ENCODE measurements around the gene BNIP2. TPM values are rescaled to one million over a fixed set of nuclear protein-coding genes. Genes with fewer than 3 reads are reported as not detected.

The BNIP2 gene
- total and polyA plus RNA-seq, 4 donors = 33.6 to 96.6 (median 68.7) TPM

DNA sequence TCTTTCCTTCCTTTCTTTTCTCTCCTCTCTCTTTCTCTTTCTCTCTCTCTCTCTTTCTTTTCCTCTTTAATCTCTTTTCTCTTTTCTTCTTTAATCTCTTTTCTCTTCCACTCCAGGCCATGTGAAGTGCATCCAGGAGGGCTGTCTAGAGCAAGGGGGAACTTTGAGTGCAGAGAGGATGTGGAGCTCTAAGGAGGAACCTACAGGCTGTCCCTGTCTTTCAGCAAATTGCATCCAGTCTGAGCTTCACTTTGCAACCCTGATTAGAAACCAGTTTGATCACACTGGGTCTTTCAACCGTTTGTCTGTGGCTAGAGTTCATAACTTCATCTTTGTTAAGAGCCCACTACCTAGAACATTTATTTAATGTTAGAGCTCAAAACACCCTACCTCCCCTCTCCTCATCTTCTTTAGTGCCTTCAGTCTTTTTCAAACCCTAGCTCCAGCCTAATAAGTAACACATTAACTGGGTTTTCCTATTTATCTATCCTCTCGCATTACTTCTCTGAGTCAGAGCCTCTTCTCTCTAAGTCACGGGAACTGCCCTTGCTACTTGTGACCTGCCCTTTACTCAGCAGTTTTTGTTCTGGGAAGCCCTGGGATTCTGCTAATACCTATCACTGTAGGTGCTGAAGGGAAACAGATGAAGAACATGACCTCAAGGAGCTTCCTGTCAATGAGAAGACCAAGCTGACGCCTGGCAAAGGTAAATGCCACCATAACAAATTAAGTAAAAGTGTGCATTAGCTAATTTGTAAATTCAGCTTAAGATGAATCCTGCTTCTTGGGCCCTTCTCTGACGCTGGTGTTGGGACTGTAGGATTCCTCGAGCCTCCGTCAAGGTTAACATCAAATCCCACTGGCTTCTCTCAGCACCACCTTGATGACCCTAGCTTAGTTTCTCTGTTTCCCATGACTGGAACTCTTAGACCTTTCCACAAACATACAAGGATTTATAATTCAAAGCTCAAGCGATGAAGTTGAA lies 77.6 kb downstream of the BNIP2 start, which contains the start of gene GCNT3:
Gene GCNT3 (plus strand): TSS at position 508 of the 985 bp plus-strand sequence. CDS start 6,456 bp downstream, outside the sequence.
- 70 to 83% methylated on average over 8 of the region's 8 CpGs for WGBS, 2 donors
- no peak within 1 kb of the TSS for H3K27ac ChIP-seq (ENCODE audit: low read depth in 1 of 2, low read length in 1 of 2)
- TF ChIP-seq, protein P1, sequence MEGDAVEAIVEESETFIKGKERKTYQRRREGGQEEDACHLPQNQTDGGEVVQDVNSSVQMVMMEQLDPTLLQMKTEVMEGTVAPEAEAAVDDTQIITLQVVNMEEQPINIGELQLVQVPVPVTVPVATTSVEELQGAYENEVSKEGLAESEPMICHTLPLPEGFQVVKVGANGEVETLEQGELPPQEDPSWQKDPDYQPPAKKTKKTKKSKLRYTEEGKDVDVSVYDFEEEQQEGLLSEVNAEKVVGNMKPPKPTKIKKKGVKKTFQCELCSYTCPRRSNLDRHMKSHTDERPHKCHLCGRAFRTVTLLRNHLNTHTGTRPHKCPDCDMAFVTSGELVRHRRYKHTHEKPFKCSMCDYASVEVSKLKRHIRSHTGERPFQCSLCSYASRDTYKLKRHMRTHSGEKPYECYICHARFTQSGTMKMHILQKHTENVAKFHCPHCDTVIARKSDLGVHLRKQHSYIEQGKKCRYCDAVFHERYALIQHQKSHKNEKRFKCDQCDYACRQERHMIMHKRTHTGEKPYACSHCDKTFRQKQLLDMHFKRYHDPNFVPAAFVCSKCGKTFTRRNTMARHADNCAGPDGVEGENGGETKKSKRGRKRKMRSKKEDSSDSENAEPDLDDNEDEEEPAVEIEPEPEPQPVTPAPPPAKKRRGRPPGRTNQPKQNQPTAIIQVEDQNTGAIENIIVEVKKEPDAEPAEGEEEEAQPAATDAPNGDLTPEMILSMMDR (IDR thresholded peaks at IDR 0.05; ENCODE audit: control extremely low read depth, extremely low read depth) = no peak
- peaks cover 0 to 6% (median 0%) of the 10 kb centered on the region in 5 donors for H3K4me1 ChIP-seq (ENCODE audit: control insufficient read depth in 5 of 5, insufficient read depth in 5 of 5, low read length in 5 of 5)
- no peak within 1 kb of the TSS for H3K4me3 ChIP-seq
- no peak within 1 kb of the TSS for H3K9ac ChIP-seq (ENCODE audit: insufficient read depth in 1 of 2, low read length in 2 of 2)
- H3K27me3 ChIP-seq (ENCODE audit: control insufficient read depth in 3 of 3, insufficient read depth in 3 of 3, low read length in 2 of 3) = no peaks in the 10 kb centered on the region
- DNase-seq = peak in 1 of 3 donors; percentile 33
- ATAC-seq (ENCODE audit: insufficient read depth, low FRiP score) = peak; percentile 47
- no peaks in the 10 kb centered on the region for H3K36me3 ChIP-seq (ENCODE audit: control insufficient read depth in 4 of 4, insufficient read depth in 4 of 4, low read length in 4 of 4)
- no peaks in the 10 kb centered on the region for H3K9me3 ChIP-seq (ENCODE audit: control insufficient read depth in 4 of 4, insufficient read depth in 3 of 4, low read length in 3 of 4)

DNA sequence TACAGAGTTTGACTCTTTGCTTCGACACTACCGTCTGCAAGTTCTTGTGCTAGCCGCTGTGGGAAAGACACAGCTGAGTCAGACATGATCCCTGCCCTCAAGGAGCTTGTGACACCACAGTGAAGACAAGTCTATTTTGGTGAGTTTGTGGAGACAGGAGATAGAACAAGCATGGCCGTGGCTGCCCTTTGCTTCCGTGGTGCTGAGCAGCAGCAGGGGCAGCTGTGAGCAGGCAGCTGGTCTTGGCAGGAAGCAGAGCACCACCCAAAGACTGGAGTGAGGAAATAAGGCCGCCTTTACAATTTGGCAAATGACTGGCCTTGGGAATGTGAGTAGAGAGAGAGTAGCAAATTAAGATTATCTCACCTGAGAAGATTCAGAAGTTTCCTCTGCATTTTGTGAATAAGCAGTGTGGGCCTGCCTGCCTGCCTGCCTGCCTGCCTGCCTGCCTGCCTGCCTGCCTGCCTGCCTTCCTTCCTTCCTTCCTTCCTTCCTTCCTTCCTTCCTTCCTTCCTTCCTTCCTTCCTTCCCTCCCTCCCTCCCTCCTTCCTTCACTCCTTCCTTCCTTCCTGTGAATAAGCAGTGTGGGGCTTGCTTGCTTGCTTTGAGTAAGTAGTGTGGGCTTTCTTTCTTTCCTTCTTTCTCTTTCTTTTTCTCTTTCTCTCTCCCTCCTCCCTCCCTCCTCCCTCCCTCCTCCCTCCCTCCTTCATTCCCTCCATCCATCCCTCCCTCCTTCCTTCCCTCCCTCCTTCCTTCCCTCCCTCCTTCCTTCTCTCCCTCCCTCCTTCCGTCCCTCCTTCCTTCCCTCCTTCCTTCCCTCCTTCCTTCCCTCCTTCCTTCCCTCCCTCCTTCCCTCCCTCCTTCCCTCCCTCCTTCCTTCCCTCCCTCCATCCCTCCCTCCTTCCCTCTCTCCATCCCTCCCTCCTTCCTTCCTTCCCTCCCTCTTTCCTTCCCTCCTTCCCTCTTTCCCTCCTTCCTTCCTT lies 79.1 kb downstream of the BNIP2 start:
- ATAC-seq (ENCODE audit: insufficient read depth, low FRiP score) (no peak), DNase-seq (no peak)
- WGBS, 2 donors = 80 to 83% methylated on average over 6 to 7 of the region's 7 CpGs
- no peak overlapping the region for H3K9ac ChIP-seq (ENCODE audit: insufficient read depth in 1 of 2, low read length in 2 of 2)
- no peaks in the 10 kb centered on the region for H3K36me3 ChIP-seq (ENCODE audit: control insufficient read depth in 4 of 4, insufficient read depth in 4 of 4, low read length in 4 of 4)
- H3K4me3 ChIP-seq = no peak overlapping the region
- H3K27me3 ChIP-seq (ENCODE audit: control insufficient read depth in 3 of 3, insufficient read depth in 3 of 3, low read length in 2 of 3) = no peaks in the 10 kb centered on the region
- H3K4me1 ChIP-seq (ENCODE audit: control insufficient read depth in 5 of 5, insufficient read depth in 5 of 5, low read length in 5 of 5) = peaks cover 0 to 4% (median 0%) of the 10 kb centered on the region in 5 donors
- no peak overlapping the region for H3K27ac ChIP-seq (ENCODE audit: low read depth in 1 of 2, low read length in 1 of 2)
- TF ChIP-seq, protein P1 (IDR thresholded peaks at IDR 0.05; ENCODE audit: control extremely low read depth, extremely low read depth) = no peak
- H3K9me3 ChIP-seq (ENCODE audit: control insufficient read depth in 4 of 4, insufficient read depth in 3 of 4, low read length in 3 of 4) = no peaks in the 10 kb centered on the region

Other genes starting within 250 kb of the BNIP2 start
- gene GCNT3, start 77.5 kb downstream of the BNIP2 start, total RNA-seq = 1 to 10 TPM in 1 of 2 donors, under 1 TPM in 1; 0.63 to 3.7 TPM
- gene GCNT3, start 77.5 kb downstream of the BNIP2 start, polyA plus RNA-seq = 1 to 10 TPM in 1 of 2 donors, under 1 TPM in 1; 0.85 to 3.7 TPM
- gene GTF2A2, start 31.8 kb downstream of the BNIP2 start, total RNA-seq = 10 to 100 TPM; 33.5 to 75.8 TPM
- gene GTF2A2, start 31.8 kb downstream of the BNIP2 start, polyA plus RNA-seq = 100 to 1,000 TPM in 1 of 2 donors, 10 to 100 TPM in 1; 58.9 to 121 TPM